ENCODE data around the gene SLC7A11.

SLC7A11 gene

GRCh38 chr4:138162259-138162658, 79.9 kb downstream of the SLC7A11 start:
- no peak for TF ChIP-seq CTCF (conservative IDR thresholded peaks at IDR 0.05; ENCODE audit: control insufficient read depth, insufficient read depth, low read depth, low read length)
- DNase-seq (ENCODE audit: low read depth): peak; percentile 4
- H3K4me3 ChIP-seq (ENCODE audit: control insufficient read depth, low read depth, low read length): no peak overlapping the region

- no peak for TF ChIP-seq CTCF (conservative IDR thresholded peaks at IDR 0.05; ENCODE audit: control insufficient read depth, insufficient read depth, low read depth, low read length)
- H3K4me3 ChIP-seq (ENCODE audit: control insufficient read depth, low read depth, low read length): no peak overlapping the region
- no peak for DNase-seq (ENCODE audit: low read depth)
Observed at GRCh38 chr4:138161351-138161750, 80.8 kb downstream of the SLC7A11 start.

- no peak for TF ChIP-seq CTCF (conservative IDR thresholded peaks at IDR 0.05; ENCODE audit: control insufficient read depth, insufficient read depth, low read depth, low read length)
- H3K4me3 ChIP-seq (ENCODE audit: control insufficient read depth, low read depth, low read length): no peak overlapping the region
- DNase-seq (ENCODE audit: low read depth): peak; percentile 87
Observed at GRCh38 chr4:138158746-138159297, 83.3 kb downstream of the SLC7A11 start.

- DNase-seq (ENCODE audit: low read depth): no peak
Observed at GRCh38 chr4:138140879-138141278, 101.3 kb downstream of the SLC7A11 start.

GRCh38 chr4:138138774-138139173, 103.4 kb downstream of the SLC7A11 start:
- no peak for TF ChIP-seq CTCF (conservative IDR thresholded peaks at IDR 0.05; ENCODE audit: control insufficient read depth, insufficient read depth, low read depth, low read length)
- H3K4me3 ChIP-seq (ENCODE audit: control insufficient read depth, low read depth, low read length): no peak overlapping the region
- no peak for DNase-seq (ENCODE audit: low read depth)

More at GRCh38 chr4:138140879-138141278, 101.3 kb downstream of the SLC7A11 start:
- H3K4me3 ChIP-seq (ENCODE audit: control insufficient read depth, low read depth, low read length): no peak overlapping the region
- no peak for TF ChIP-seq CTCF (conservative IDR thresholded peaks at IDR 0.05; ENCODE audit: control insufficient read depth, insufficient read depth, low read depth, low read length)

GRCh38 chr4:138135610-138136009, 106.5 kb downstream of the SLC7A11 start:
- no peak for DNase-seq (ENCODE audit: low read depth)
- no peak for TF ChIP-seq CTCF (conservative IDR thresholded peaks at IDR 0.05; ENCODE audit: control insufficient read depth, insufficient read depth, low read depth, low read length)
- no peak overlapping the region for H3K4me3 ChIP-seq (ENCODE audit: control insufficient read depth, low read depth, low read length)

GRCh38 chr4:138118270-138118669, 123.9 kb downstream of the SLC7A11 start:
- no peak for TF ChIP-seq CTCF (conservative IDR thresholded peaks at IDR 0.05; ENCODE audit: control insufficient read depth, insufficient read depth, low read depth, low read length)
- DNase-seq (ENCODE audit: low read depth): no peak
- no peak overlapping the region for H3K4me3 ChIP-seq (ENCODE audit: control insufficient read depth, low read depth, low read length)
